Activated T-cell treated with anti-CD3 and anti-CD28 coated beads for 24 hours (primary cell): ENCODE measurements around the gene HES4.
"Not testable (repeated sequence)": the region's sequence is repeated elsewhere in the genome, so short reads cannot be mapped to it uniquely, and the experiment has no call there.

Source experiments
- DNase-seq: peaks from one replicate; pipeline ENCODE4 v3.0.0-alpha.2; 2020; ENCODE audit warnings: low read depth

Gene HES4

GRCh38 chr1:1033009-1033587, 33.2 kb upstream of the HES4 start:
- peak; percentile 87 for DNase-seq

- no peak for DNase-seq
These were observed 32.5 kb upstream of the HES4 start for GRCh38 chr1:1032424-1032823.

- no peak for DNase-seq
These were observed 31.9 kb upstream of the HES4 start for GRCh38 chr1:1031659-1032235.

GRCh38 chr1:1030867-1031658, 31.2 kb upstream of the HES4 start:
- not testable (repeated sequence) for DNase-seq

GRCh38 chr1:1027791-1028190, 27.9 kb upstream of the HES4 start:
- DNase-seq: no peak

- no peak for DNase-seq
These were observed 26.9 kb upstream of the HES4 start for GRCh38 chr1:1026599-1027413.

GRCh38 chr1:1025730-1026129, 25.8 kb upstream of the HES4 start:
- DNase-seq: no peak

GRCh38 chr1:1024771-1025699, 25.1 kb upstream of the HES4 start:
- DNase-seq: no peak

- DNase-seq: no peak
These were observed 24.4 kb upstream of the HES4 start for GRCh38 chr1:1024149-1024770.

GRCh38 chr1:1023700-1024099, 23.8 kb upstream of the HES4 start:
- DNase-seq: no peak

- DNase-seq: no peak
These were observed 22.6 kb upstream of the HES4 start for GRCh38 chr1:1022302-1023009.

- DNase-seq: no peak
These were observed 22.0 kb upstream of the HES4 start for GRCh38 chr1:1021920-1022259.

- DNase-seq: no peak
These were observed 21.4 kb upstream of the HES4 start for GRCh38 chr1:1021010-1021919.

- no peak for DNase-seq
These were observed 20.6 kb upstream of the HES4 start for GRCh38 chr1:1020415-1021009.

- no peak for DNase-seq
These were observed 20.1 kb upstream of the HES4 start, which contains the start of gene AGRN for GRCh38 chr1:1020000-1020404. AGRN (plus strand) TSS chr1:1020120; CDS start chr1:1020173, 53 bp downstream.

GRCh38 chr1:1019122-1019999, 19.5 kb upstream of the HES4 start:
- peak; percentile 69 for DNase-seq

- DNase-seq: not testable (repeated sequence)
These were observed 18.4 kb upstream of the HES4 start for GRCh38 chr1:1018321-1018685.
